ENCODE data around the gene KIF3A.

GRCh38 chr5:132662925-132663770 is 74.2 kb downstream of the KIF3A start:
- TF ChIP-seq CTCF (conservative IDR thresholded peaks at IDR 0.05) (no peak), ZFX (IDR thresholded peaks at IDR 0.05) (no peak)
